K562 (cell line): ENCODE measurements around the gene GAPVD1. TPM values are rescaled to one million over a fixed set of nuclear protein-coding genes. Genes with fewer than 3 reads are reported as not detected.
A peak's percentile ranks its signal among the peaks of the same experiment; 100 is the strongest.

ENCODE experiments used
- BRD4 ChIP-seq: fragments of 200-600 bp; sonication (generic); IDR thresholded peaks from 2 replicates; pipeline ENCODE4 v1.6.1; 2017; ENCODE audit warnings: inconsistent platforms
- CBX3 ChIP-seq, 2 experiments: IDR thresholded peaks; 1 replicate in 1 of 2; 2 replicates in 1 of 2; pipeline ENCODE4 v1.6.1; 2012; ENCODE audit warnings: inconsistent platforms in 2 of 2, low read length in 2 of 2, borderline replicate concordance in 1 of 2, control low read depth in 1 of 2
- EHMT2 ChIP-seq: fragments of 450-650 bp; IDR thresholded peaks from 2 replicates; pipeline ENCODE4 v1.6.1; 2018; ENCODE audit warnings: antibody characterized with exemption
- KLF16 ChIP-seq: IDR thresholded peaks from 2 replicates; pipeline ENCODE4 v1.6.1; 2016; ENCODE audit warnings: antibody characterized with exemption
- NCOR1 ChIP-seq: fragments of 450-650 bp; IDR thresholded peaks from 2 replicates; pipeline ENCODE4 v1.6.1; 2016; ENCODE audit warnings: mild to moderate bottlenecking, moderate library complexity
- NR2C2 ChIP-seq, 2 experiments: fragments of 200-800 bp in 1 of 2; sonication (Bioruptor generic) in 1 of 2; sonication (generic) in 1 of 2; formaldehyde crosslinking in 1 of 2; IDR thresholded peaks; 2 replicates each; pipeline versions ENCODE4 v1.6.1 to v1.8.0; 2016 to 2022; ENCODE audit warnings: mild to moderate bottlenecking in 1 of 2, missing compliant biosample characterization in 1 of 2, missing genetic modification characterization in 1 of 2, missing genetic modification reagents in 1 of 2
- PML ChIP-seq: IDR thresholded peaks from 2 replicates; pipeline ENCODE4 v1.6.1; 2012; ENCODE audit warnings: low read length, inconsistent platforms
- PRDM10 ChIP-seq: fragments of 450-650 bp; IDR thresholded peaks from 2 replicates; pipeline ENCODE4 v1.6.1; 2018; ENCODE audit not compliant: partially characterized antibody
- PRPF4 ChIP-seq: fragments of 200-400 bp; formaldehyde crosslinking; IDR thresholded peaks from one replicate; pipeline ENCODE4 v1.6.1; 2017; ENCODE audit warnings: low read length, low read depth, mild to moderate bottlenecking; ENCODE audit not compliant: insufficient read depth, poor library complexity, severe bottlenecking
- STAT5B ChIP-seq: fragments of 250-450 bp; sonication (Bioruptor Pico); IDR thresholded peaks from 2 replicates; pipeline ENCODE4 v1.8.0; 2021; ENCODE audit warnings: mild to moderate bottlenecking, inconsistent platforms
- TARDBP ChIP-seq: fragments of 450-650 bp; IDR thresholded peaks from 2 replicates; pipeline ENCODE4 v1.6.1; 2016
- TEAD1 ChIP-seq, 2 experiments: fragments of 450-650 bp in 1 of 2; sonication (generic) in 1 of 2; formaldehyde crosslinking; IDR thresholded peaks; 2 replicates each; pipeline versions ENCODE4 v1.4.0 to v1.8.0; 2020 to 2022; ENCODE audit warnings: mild to moderate bottlenecking in 2 of 2, missing genetic modification reagents in 1 of 2
- YBX1 ChIP-seq: fragments of 450-650 bp; IDR thresholded peaks from 2 replicates; pipeline ENCODE4 v1.7.1; 2016; ENCODE audit warnings: mild to moderate bottlenecking
- ZBTB12 ChIP-seq: fragments of 250-450 bp; sonication (Bioruptor Pico); IDR thresholded peaks from 2 replicates; pipeline ENCODE4 v1.4.0; 2020
- ZC3H4 ChIP-seq: sonication (generic); formaldehyde crosslinking; IDR thresholded peaks from 2 replicates; pipeline ENCODE4 v1.9.0; 2021; ENCODE audit warnings: missing genetic modification reagents, borderline replicate concordance
- ZNF174 ChIP-seq: fragments of 250-450 bp; sonication (Bioruptor Pico); IDR thresholded peaks from 2 replicates; pipeline ENCODE4 v1.4.0; 2020; ENCODE audit warnings: mild to moderate bottlenecking
- ZNF354B ChIP-seq: fragments of 250-450 bp; sonication (Bioruptor Pico); IDR thresholded peaks from 2 replicates; pipeline ENCODE4 v1.4.0; 2020
- ZNF609 ChIP-seq: sonication (generic); formaldehyde crosslinking; IDR thresholded peaks from 2 replicates; pipeline ENCODE4 v1.8.1; 2023; ENCODE audit warnings: missing genetic modification reagents, mild to moderate bottlenecking, borderline replicate concordance
- polyA plus RNA-seq, 8 experiments: library from polyadenylated mRNA; depleted of rRNA in 4 of 8; stranded (reverse) in 5 of 8; unstranded in 3 of 8; fragments of >200 nt; fragmentation: Nextera tagmentation in 2 of 8; fragmentation: Illumina TruSeq in 1 of 8; extraction: Ambion mirVana in 2 of 8; extraction: Trizol in 1 of 8; gene quantifications; 2 replicates each; pipeline versions ENCODE4 v1.2.1 to v1.2.3, GENCODE V29; 2011 to 2014; ENCODE audit warnings: inconsistent platforms in 1 of 8, missing spikeins in 1 of 8
- total RNA-seq, 7 experiments: library from RNA; depleted of rRNA in 6 of 7; stranded (reverse); fragments of >200 nt in 6 of 7; fragmentation: Illumina TruSeq in 2 of 7; extraction: Trizol in 2 of 7; gene quantifications; 2 replicates each; pipeline versions ENCODE4 v1.2.1 to v1.2.3, GENCODE V29; 2011 to 2021; ENCODE audit warnings: low replicate concordance in 1 of 7

GAPVD1 gene
- total and polyA plus RNA-seq, 9 of the 15 experiments (the other 6 are each of a cell fraction or from before 2014, with no cell fraction given) = 9.5 to 66.1 (median 45.5) TPM

- TF ChIP-seq NCOR1 (no peak), STAT5B (CRISPR knock-in tag) (no peak), NR2C2 (CRISPR knock-in tag; IDR thresholded peaks at IDR 0.05) (no peak), NR2C2 (tag; IDR thresholded peaks at IDR 0.05) (peak; percentile 80; the same call in 1 of the 2 replicates), ZNF174 (no peak), TEAD1 (CRISPR knock-in tag; IDR thresholded peaks at IDR 0.05) (peak; percentile 29 to 40; a peak in 1 of 4 replicates), TARDBP (no peak), BRD4 (peak; percentile 65; the same call in 1 of the 2 replicates), ZNF609 (no peak), KLF16 (no peak), CBX3 (IDR thresholded peaks at IDR 0.05; ENCODE audit: borderline replicate concordance in 1 of 2, low read length in 2 of 2) (0 out of 3 replicates have a peak, but pooled peaks of 1 of the 2 experiments have one; percentile 33), EHMT2 (no peak), PML (no peak), PRPF4 (no peak), ZNF354B (no peak; the same call in 1 of the 2 replicates), PRDM10 (no peak), ZC3H4 (CRISPR knock-in tag) (peak; percentile 83; the same call in 1 of the 2 replicates), YBX1 (no peak), ZBTB12 (CRISPR knock-in tag) (no peak)
These were observed 19.5 kb upstream of the GAPVD1 start (continued) for GRCh38 chr9:125241863-125242739.
